K562 (cell line): Measurements from ENCODE around the gene UQCC5. TPM values are rescaled to one million over a fixed set of nuclear protein-coding genes. Genes with fewer than 3 reads are reported as not detected.

ENCODE experiments used
- ARID4B ChIP-seq: sonication (generic); formaldehyde crosslinking; IDR thresholded peaks from 2 replicates; pipeline ENCODE4 v1.8.0; 2022; ENCODE audit warnings: mild to moderate bottlenecking, missing genetic modification reagents
- ATF1 ChIP-seq, 2 experiments: fragments of 450-650 bp in 1 of 2; IDR thresholded peaks; 2 replicates each; pipeline ENCODE4 v1.6.1; 2016; ENCODE audit warnings: missing compliant biosample characterization in 1 of 2, missing genetic modification characterization in 1 of 2
- CBFA2T3 ChIP-seq: fragments of 450-650 bp; IDR thresholded peaks from 2 replicates; pipeline ENCODE4 v1.6.1; 2017
- E2F6 ChIP-seq, 2 experiments: IDR thresholded peaks; 2 replicates each; pipeline ENCODE4 v1.6.1; 2011; ENCODE audit warnings: borderline replicate concordance in 1 of 2, control low read depth in 1 of 2, low read depth in 1 of 2, low read length in 1 of 2, mild to moderate bottlenecking in 1 of 2, mixed read lengths in 1 of 2, moderate library complexity in 1 of 2; ENCODE audit not compliant: insufficient read depth in 1 of 2, insufficient read length in 1 of 2, poor library complexity in 1 of 2, severe bottlenecking in 1 of 2; ENCODE audit errors: extremely low read depth in 1 of 2
- ESRRB ChIP-seq: fragments of 250-450 bp; sonication (Bioruptor Pico); IDR thresholded peaks from 2 replicates; pipeline ENCODE4 v1.5.0; 2020; ENCODE audit warnings: mild to moderate bottlenecking, moderate library complexity, borderline replicate concordance
- GTF3C2 ChIP-seq: IDR thresholded peaks from 3 replicates; pipeline ENCODE4 v1.6.1; 2011; ENCODE audit warnings: borderline replicate concordance, mild to moderate bottlenecking, moderate library complexity; ENCODE audit not compliant: insufficient read length; ENCODE audit errors: extremely low read depth
- IFI16 ChIP-seq: fragments of 250-450 bp; sonication (Bioruptor Pico); IDR thresholded peaks from 2 replicates; pipeline ENCODE4 v2.1.2; 2022; ENCODE audit warnings: mild to moderate bottlenecking, inconsistent platforms
- MAX ChIP-seq: sonication (generic); formaldehyde crosslinking; IDR thresholded peaks from 2 replicates; pipeline ENCODE4 v1.9.0; 2022; ENCODE audit warnings: mild to moderate bottlenecking, missing genetic modification reagents
- RERE ChIP-seq: sonication (generic); formaldehyde crosslinking; IDR thresholded peaks from 2 replicates; pipeline ENCODE4 v1.8.0; 2023; ENCODE audit warnings: missing genetic modification reagents, mild to moderate bottlenecking, borderline replicate concordance
- ZNF282 ChIP-seq: sonication (generic); formaldehyde crosslinking; IDR thresholded peaks from 2 replicates; pipeline ENCODE4 v1.8.1; 2023; ENCODE audit warnings: missing genetic modification reagents
- ZNF408 ChIP-seq: fragments of 250-450 bp; sonication (Bioruptor Pico); IDR thresholded peaks from 2 replicates; pipeline ENCODE4 v1.4.0; 2020; ENCODE audit warnings: low read depth, mild to moderate bottlenecking, moderate library complexity
- ZNF780A ChIP-seq: fragments of 250-450 bp; sonication (Bioruptor Pico); IDR thresholded peaks from 2 replicates; pipeline ENCODE4 v1.5.0; 2021; ENCODE audit warnings: mild to moderate bottlenecking
- polyA plus RNA-seq, 8 experiments: library from polyadenylated mRNA; depleted of rRNA in 4 of 8; stranded (reverse) in 5 of 8; unstranded in 3 of 8; fragments of >200 nt; fragmentation: Nextera tagmentation in 2 of 8; fragmentation: Illumina TruSeq in 1 of 8; extraction: Ambion mirVana in 2 of 8; extraction: Trizol in 1 of 8; gene quantifications; 2 replicates each; pipeline versions ENCODE4 v1.2.1 to v1.2.3, GENCODE V29; 2011 to 2014; ENCODE audit warnings: inconsistent platforms in 1 of 8, missing spikeins in 1 of 8
- total RNA-seq, 7 experiments: library from RNA; depleted of rRNA in 6 of 7; stranded (reverse); fragments of >200 nt in 6 of 7; fragmentation: Illumina TruSeq in 2 of 7; extraction: Trizol in 2 of 7; gene quantifications; 2 replicates each; pipeline versions ENCODE4 v1.2.1 to v1.2.3, GENCODE V29; 2011 to 2021; ENCODE audit warnings: low replicate concordance in 1 of 7

The UQCC5 gene
- total and polyA plus RNA-seq, 9 of the 15 experiments (the other 6 are each of a cell fraction or from before 2014, with no cell fraction given), result 10.2 to 55.4 (median 33.8) TPM

GRCh38 chr3:52532517-52532837 is 3.9 kb upstream of the UQCC5 start (continued):
- no peak for TF ChIP-seq ARID4B (CRISPR knock-in tag)
- TF ChIP-seq CBFA2T3, result peak; percentile 80
- TF ChIP-seq IFI16 (CRISPR knock-in tag), result no peak
- TF ChIP-seq ZNF408, result no peak
- no peak for TF ChIP-seq ZNF780A (CRISPR knock-in tag)
- no peak for TF ChIP-seq MAX
- TF ChIP-seq ESRRB (CRISPR knock-in tag), result no peak
- TF ChIP-seq E2F6 (IDR thresholded peaks at IDR 0.05; ENCODE audit: borderline replicate concordance in 1 of 2, extremely low read depth in 1 of 2, insufficient read depth in 1 of 2, insufficient read length in 1 of 2, low read depth in 1 of 2, low read length in 1 of 2, poor library complexity in 1 of 2, severe bottlenecking in 1 of 2), result no peak
- no peak for TF ChIP-seq GTF3C2
- no peak for TF ChIP-seq RERE (CRISPR knock-in tag)
- TF ChIP-seq ATF1 (CRISPR knock-in tag; IDR thresholded peaks at IDR 0.05), result no peak
- TF ChIP-seq ATF1 (tag; IDR thresholded peaks at IDR 0.05), result peak; percentile 70
- TF ChIP-seq ZNF282, result no peak
